Panc1 (cell line): Measurements from ENCODE around the gene H6PD. TPM values are rescaled to one million over a fixed set of nuclear protein-coding genes. Genes with fewer than 3 reads are reported as not detected.

ENCODE experiments used
- ATAC-seq: fragments of 200-7000 bp; cut with Tn5 transposase; 2 replicates; pipeline ENCODE4 v1.9.1; 2020; ENCODE audit warnings: mild to moderate bottlenecking, moderate library complexity
- BruUV-seq: library from RNA; stranded (reverse); fragments of 400-500 nt; replicated peaks from 2 replicates; lab custom pipeline; 2021; lab: Mats Ljungman, UMichigan
- CTCF ChIA-PET: fragments of 300-600 bp; sonication (Branson Sonifier 250); formaldehyde crosslinking; loops from one replicate; lab custom pipeline; 2022; ENCODE audit warnings: antibody characterized with exemption; lab: Charles Lee
- POLR2A ChIA-PET: fragments of 300-600 bp; sonication (Branson Sonifier 250); formaldehyde crosslinking; loops from one replicate; lab custom pipeline; 2022; ENCODE audit warnings: antibody characterized with exemption; lab: Charles Lee
- DNase-seq: peaks from one replicate; pipeline ENCODE4 v3.0.0-alpha.2; 2010; ENCODE audit warnings: low read depth, low spot score
- H3K27ac ChIP-seq: 2 replicates; pipeline ENCODE4 v1.5.1; 2011; ENCODE audit warnings: mild to moderate bottlenecking, low read length, inconsistent platforms
- H3K27me3 ChIP-seq: fragments of 200-500 bp; sonication (Bioruptor generic); 2 replicates; pipeline ENCODE4 v1.6.0; 2014; ENCODE audit warnings: low read length, inconsistent platforms; ENCODE audit not compliant: control insufficient read depth, insufficient read depth
- H3K36me3 ChIP-seq: fragments of 200-500 bp; sonication (Bioruptor generic); 2 replicates; pipeline ENCODE4 v1.5.1; 2014; ENCODE audit warnings: inconsistent platforms, mild to moderate bottlenecking, low read length, moderate library complexity; ENCODE audit not compliant: control insufficient read depth, insufficient read depth
- H3K4me1 ChIP-seq: 2 replicates; pipeline ENCODE4 v1.5.1; 2011; ENCODE audit warnings: inconsistent platforms, mild to moderate bottlenecking, low read length, moderate library complexity; ENCODE audit not compliant: control insufficient read depth, insufficient read depth
- H3K4me3 ChIP-seq, 2 experiments: 2 replicates each; pipeline ENCODE4 v1.5.1; 2011 to 2012; ENCODE audit warnings: low read depth in 2 of 2, low read length in 2 of 2, mild to moderate bottlenecking in 2 of 2, inconsistent platforms in 1 of 2, moderate library complexity in 1 of 2
- H3K9me3 ChIP-seq: fragments of 200-500 bp; sonication (Bioruptor generic); 2 replicates; pipeline ENCODE4 v1.5.1; 2014; ENCODE audit warnings: low read depth, mild to moderate bottlenecking, inconsistent platforms, low read length, moderate library complexity; ENCODE audit not compliant: control insufficient read depth, insufficient read depth
- POLR2AphosphoS5 ChIP-seq: IDR thresholded peaks from 2 replicates; pipeline ENCODE4 v1.6.1; 2012; ENCODE audit warnings: mild to moderate bottlenecking, low read depth, low read length, moderate library complexity
- REST ChIP-seq, 2 experiments: IDR thresholded peaks; 2 replicates each; pipeline ENCODE4 v1.6.1; 2011 to 2012; ENCODE audit warnings: low read depth in 2 of 2, control low read depth in 1 of 2, low read length in 1 of 2, mild to moderate bottlenecking in 1 of 2, moderate library complexity in 1 of 2; ENCODE audit not compliant: insufficient read depth in 1 of 2
- SIN3A ChIP-seq: IDR thresholded peaks from 2 replicates; pipeline ENCODE4 v1.6.1; 2012; ENCODE audit warnings: low read depth, mild to moderate bottlenecking, low read length, moderate library complexity, borderline replicate concordance; ENCODE audit not compliant: insufficient read depth
- TCF7L2 ChIP-seq: IDR thresholded peaks from 2 replicates; pipeline ENCODE4 v1.6.1; 2011; ENCODE audit warnings: mild to moderate bottlenecking, low read depth, low read length, inconsistent platforms
- in situ Hi-C: cut with HindIII; loops from 2 replicates; pipeline ENCODE4 v1.10.0; 2016; ENCODE audit warnings: low sequenced_read_pairs, low pct_unique_long_range_greater_than_20kb
- intact Hi-C: fragments of 100-400 bp; cut with micrococcal nuclease; formaldehyde crosslinking; loops from one replicate; pipeline ENCODE4 v1.10.0; 2022; ENCODE audit not compliant: unreplicated experiment
- total RNA-seq: library from RNA; stranded (reverse); gene quantifications from one replicate; pipeline ENCODE4 v1.2.1, GENCODE V29; 2021; ENCODE audit not compliant: unreplicated experiment
- TF ChIP-seq, protein P1 (sequence below): fragments of 450-650 bp; IDR thresholded peaks from 2 replicates; pipeline ENCODE4 v1.5.1; 2017; ENCODE audit warnings: mild to moderate bottlenecking

The H6PD gene
- total RNA-seq, 1 experiment from 2014 or later: 23.5 TPM

- CTCF ChIA-PET: no interaction called here
- intact Hi-C loops: loop anchor here (5.0 kb wide), 2 partner anchors 56 to 71 kb away; partner anchors contain the start of gene GPR157
- ATAC-seq: peak; percentile 63
Observed at GRCh38 chr1:9198538-9199361, 35.8 kb upstream of the H6PD start.

GRCh38 chr1:9200441-9200840 lies 34.1 kb upstream of the H6PD start:
- no peak for TF ChIP-seq TCF7L2
- ChIA-PET POLR2A (interaction anchor here (0.6 kb wide), 1 partner anchor 33 kb away, joined by 8 read pairs; no protein-coding TSS in a partner anchor), CTCF (interaction anchor here (0.6 to 1.2 kb wide), 2 partner anchors 20 to 33 kb away, joined by 3 read pairs; no protein-coding TSS in a partner anchor)
- ATAC-seq (no peak), DNase-seq (no peak)
- no TSS peak for BruUV-seq
- 0 out of 2 replicates have a peak, but pooled peaks cover 4% of the 10 kb centered on the region for H3K27me3 ChIP-seq
- H3K4me3 ChIP-seq: no peak overlapping the region
- H3K36me3 ChIP-seq: no peaks in the 10 kb centered on the region
- in situ Hi-C loops (no loop called here), intact Hi-C loops (no loop called here)
- H3K4me1 ChIP-seq: peaks cover 29% of the 10 kb centered on the region
- no peaks in the 10 kb centered on the region for H3K9me3 ChIP-seq
- H3K27ac ChIP-seq: no peak overlapping the region

More at GRCh38 chr1:9198538-9199361, 35.8 kb upstream of the H6PD start:
- BruUV-seq: no TSS peak
- Histone ChIP-seq H3K27ac (no peak overlapping the region), H3K27me3 (0 out of 2 replicates have a peak, but pooled peaks cover 4% of the 10 kb centered on the region), H3K36me3 (no peaks in the 10 kb centered on the region), H3K4me3 (peak overlapping the region; percentile 17 to 32; a peak in 3 of 4 replicates), H3K9me3 (no peaks in the 10 kb centered on the region), H3K4me1 (peaks cover 29% of the 10 kb centered on the region)
- in situ Hi-C loops: no loop called here
- no peak for DNase-seq
- POLR2A ChIA-PET: interaction anchor here (0.6 kb wide), 1 partner anchor 162 kb away, joined by 3 read pairs; no protein-coding TSS in a partner anchor
- no peak for TF ChIP-seq REST (IDR thresholded peaks at IDR 0.05; ENCODE audit: insufficient read depth in 1 of 2, low read depth in 2 of 2, low read length in 1 of 2)
- TF ChIP-seq POLR2AphosphoS5: no peak
- TF ChIP-seq, protein P1, sequence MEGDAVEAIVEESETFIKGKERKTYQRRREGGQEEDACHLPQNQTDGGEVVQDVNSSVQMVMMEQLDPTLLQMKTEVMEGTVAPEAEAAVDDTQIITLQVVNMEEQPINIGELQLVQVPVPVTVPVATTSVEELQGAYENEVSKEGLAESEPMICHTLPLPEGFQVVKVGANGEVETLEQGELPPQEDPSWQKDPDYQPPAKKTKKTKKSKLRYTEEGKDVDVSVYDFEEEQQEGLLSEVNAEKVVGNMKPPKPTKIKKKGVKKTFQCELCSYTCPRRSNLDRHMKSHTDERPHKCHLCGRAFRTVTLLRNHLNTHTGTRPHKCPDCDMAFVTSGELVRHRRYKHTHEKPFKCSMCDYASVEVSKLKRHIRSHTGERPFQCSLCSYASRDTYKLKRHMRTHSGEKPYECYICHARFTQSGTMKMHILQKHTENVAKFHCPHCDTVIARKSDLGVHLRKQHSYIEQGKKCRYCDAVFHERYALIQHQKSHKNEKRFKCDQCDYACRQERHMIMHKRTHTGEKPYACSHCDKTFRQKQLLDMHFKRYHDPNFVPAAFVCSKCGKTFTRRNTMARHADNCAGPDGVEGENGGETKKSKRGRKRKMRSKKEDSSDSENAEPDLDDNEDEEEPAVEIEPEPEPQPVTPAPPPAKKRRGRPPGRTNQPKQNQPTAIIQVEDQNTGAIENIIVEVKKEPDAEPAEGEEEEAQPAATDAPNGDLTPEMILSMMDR: no peak; the same call in 1 of the 2 replicates
- TF ChIP-seq TCF7L2: no peak
- no peak for TF ChIP-seq SIN3A
